Neural cell (in vitro differentiated cells): ENCODE results near the gene EPHB3. TPM values are rescaled to one million over a fixed set of nuclear protein-coding genes. Genes with fewer than 3 reads are reported as not detected.

ENCODE experiments used
- H2AFZ ChIP-seq: fragments of 200-600, 300-800 bp; sonication (generic), shearing (Covaris generic); 2 replicates; pipeline ENCODE4 v1.6.0; 2014; ENCODE audit warnings: low read depth, mild to moderate bottlenecking, antibody characterized with exemption, low read length, moderate library complexity
- H3F3A ChIP-seq: fragments of 200-600 bp; shearing (Covaris generic); 2 replicates; pipeline ENCODE4 v1.6.1; 2016; ENCODE audit warnings: mild to moderate bottlenecking, moderate library complexity, mixed read lengths, antibody characterized with exemption, low read length; ENCODE audit not compliant: insufficient read depth, poor library complexity, severe bottlenecking
- H3K27ac ChIP-seq: fragments of 200-600, 300-800 bp; sonication (generic), shearing (Covaris generic); 2 replicates; pipeline ENCODE4 v1.5.1; 2014; ENCODE audit warnings: mild to moderate bottlenecking, low read length, moderate library complexity
- H3K27me3 ChIP-seq: fragments of 300-800, 200-600 bp; sonication (generic), shearing (Covaris generic); 2 replicates; pipeline ENCODE4 v1.6.0; 2014; ENCODE audit warnings: mild to moderate bottlenecking, low read depth, low read length, moderate library complexity; ENCODE audit not compliant: insufficient read depth
- H3K36me3 ChIP-seq: fragments of 300-800, 200-600 bp; sonication (generic), shearing (Covaris generic); 2 replicates; pipeline ENCODE4 v1.5.1; 2014; ENCODE audit warnings: mild to moderate bottlenecking, antibody characterized with exemption, low read length, moderate library complexity; ENCODE audit not compliant: insufficient read depth
- H3K4me2 ChIP-seq: fragments of 300-800, 200-600 bp; sonication (generic), shearing (Covaris generic); 2 replicates; pipeline ENCODE4 v1.6.0; 2014; ENCODE audit warnings: mild to moderate bottlenecking, low read length
- H3K4me3 ChIP-seq: fragments of 300-800, 200-600 bp; sonication (generic), shearing (Covaris generic); 2 replicates; pipeline ENCODE4 v1.5.1; 2014; ENCODE audit warnings: mild to moderate bottlenecking, low read length, moderate library complexity
- H3K79me2 ChIP-seq: fragments of 200-600 bp; shearing (Covaris generic); replicated peaks from 2 replicates; pipeline ENCODE4 v1.6.0; 2014; ENCODE audit warnings: mild to moderate bottlenecking, low read length, moderate library complexity; ENCODE audit not compliant: insufficient read depth
- H3K9ac ChIP-seq: fragments of 300-800, 200-600 bp; sonication (generic), shearing (Covaris generic); 2 replicates; pipeline ENCODE4 v1.6.1; 2016; ENCODE audit warnings: mild to moderate bottlenecking, low read length, mixed read lengths
- H3K9me2 ChIP-seq: fragments of 200-600 bp; shearing (Covaris generic); 2 replicates; pipeline ENCODE4 v1.6.1; 2016; ENCODE audit warnings: mild to moderate bottlenecking, low read length, mixed read lengths; ENCODE audit not compliant: insufficient read depth
- H3K9me3 ChIP-seq: fragments of 200-600, 300-800 bp; sonication (generic), shearing (Covaris generic); 2 replicates; pipeline ENCODE4 v1.6.1; 2016; ENCODE audit warnings: mild to moderate bottlenecking, mixed run types, low read length, moderate library complexity, mixed read lengths
- H4K20me1 ChIP-seq: fragments of 200-600 bp; shearing (Covaris generic); 2 replicates; pipeline ENCODE4 v1.6.1; 2016; ENCODE audit warnings: mild to moderate bottlenecking, mixed run types; ENCODE audit not compliant: insufficient read depth
- CTCF ChIP-seq: fragments of 450-650 bp; IDR thresholded peaks from 2 replicates; pipeline ENCODE4 v1.5.1; 2014; ENCODE audit warnings: antibody characterized with exemption, mild to moderate bottlenecking, moderate library complexity; ENCODE audit not compliant: poor library complexity, severe bottlenecking
- EP300 ChIP-seq: fragments of 450-650 bp; conservative IDR thresholded peaks from 2 replicates; pipeline ENCODE4 v1.6.1; 2014; ENCODE audit warnings: antibody characterized with exemption, mild to moderate bottlenecking, moderate library complexity; ENCODE audit not compliant: poor library complexity, severe bottlenecking
- EZH2 ChIP-seq: fragments of 200-600, 300-800 bp; shearing (Covaris generic), sonication (generic); IDR thresholded peaks from 2 replicates; pipeline ENCODE4 v1.6.1; 2014; ENCODE audit warnings: antibody characterized with exemption, low read length, borderline replicate concordance, mild to moderate bottlenecking; ENCODE audit not compliant: insufficient read depth, poor library complexity, severe bottlenecking
- MXI1 ChIP-seq: fragments of 450-650 bp; conservative IDR thresholded peaks from 2 replicates; pipeline ENCODE4 v1.6.1; 2014; ENCODE audit warnings: antibody characterized with exemption, mild to moderate bottlenecking; ENCODE audit not compliant: poor library complexity, severe bottlenecking
- POLR2AphosphoS5 ChIP-seq: IDR thresholded peaks from 2 replicates; pipeline ENCODE4 v1.6.1; 2012
- RAD21 ChIP-seq: fragments of 450-650 bp; conservative IDR thresholded peaks from 2 replicates; pipeline ENCODE4 v1.6.1; 2014; ENCODE audit warnings: antibody characterized with exemption, mild to moderate bottlenecking, moderate library complexity
- REST ChIP-seq: IDR thresholded peaks from 2 replicates; pipeline ENCODE4 v1.6.1; 2012; ENCODE audit warnings: borderline replicate concordance
- SMC3 ChIP-seq: fragments of 450-650 bp; conservative IDR thresholded peaks from 2 replicates; pipeline ENCODE4 v1.6.1; 2014; ENCODE audit warnings: antibody characterized with exemption, mild to moderate bottlenecking, moderate library complexity; ENCODE audit not compliant: poor library complexity
- TAF1 ChIP-seq: IDR thresholded peaks from 2 replicates; pipeline ENCODE4 v1.6.1; 2012; ENCODE audit warnings: low read depth
- polyA plus RNA-seq: library from polyadenylated mRNA; depleted of rRNA; stranded (reverse); fragments of >200 nt; gene quantifications from 2 replicates; pipeline ENCODE4 v1.2.3, GENCODE V29; 2014

The EPHB3 gene
- polyA plus RNA-seq, 1 donor from 2014 or later: 4.3 TPM

- Histone ChIP-seq H3K9me2 (no peaks in the 10 kb centered on the region), H3K27ac (no peak overlapping the region), H3F3A (no peaks in the 10 kb centered on the region), H4K20me1 (no peaks in the 10 kb centered on the region), H3K4me3 (no peak overlapping the region), H3K9me3 (no peaks in the 10 kb centered on the region), H3K9ac (no peak overlapping the region), H2AFZ (no peak overlapping the region), H3K36me3 (no peaks in the 10 kb centered on the region), H3K27me3 (no peaks in the 10 kb centered on the region), H3K79me2 (no peaks in the 10 kb centered on the region), H3K4me2 (no peak overlapping the region)
- no peak for TF ChIP-seq EZH2
- TF ChIP-seq TAF1: no peak
- no peak for TF ChIP-seq SMC3
- TF ChIP-seq POLR2AphosphoS5: no peak
- no peak for TF ChIP-seq REST
- no peak for TF ChIP-seq EP300
- no peak for TF ChIP-seq RAD21
- no peak for TF ChIP-seq CTCF
- TF ChIP-seq MXI1: no peak
Observed at GRCh38 chr3:184593220-184593927, 31.8 kb downstream of the EPHB3 start.

- no peak overlapping the region for H3K4me3 ChIP-seq
- H3K9me2 ChIP-seq: no peaks in the 10 kb centered on the region
- no peaks in the 10 kb centered on the region for H3K27me3 ChIP-seq
- H3K79me2 ChIP-seq: no peaks in the 10 kb centered on the region
- H3K9ac ChIP-seq: no peak overlapping the region
- H2AFZ ChIP-seq: no peak overlapping the region
- H4K20me1 ChIP-seq: no peaks in the 10 kb centered on the region
- no peaks in the 10 kb centered on the region for H3K9me3 ChIP-seq
- H3K4me2 ChIP-seq: no peak overlapping the region
- no peaks in the 10 kb centered on the region for H3F3A ChIP-seq
- no peaks in the 10 kb centered on the region for H3K36me3 ChIP-seq
- TF ChIP-seq EZH2 (no peak), MXI1 (no peak), CTCF (no peak), REST (no peak), RAD21 (no peak), EP300 (no peak), POLR2AphosphoS5 (no peak), TAF1 (no peak), SMC3 (no peak)
- H3K27ac ChIP-seq: no peak overlapping the region
Observed at GRCh38 chr3:184593928-184594303, 32.3 kb downstream of the EPHB3 start.
